Activated CD8-positive, alpha-beta memory T cell treated with anti-CD3 and anti-CD28 coated beads, Interleukin-2, amount 10 ng/mL, durations not matched to agents 7 days and 5 days (primary cell): ENCODE measurements around the gene NUDT10. TPM values are rescaled to one million over a fixed set of nuclear protein-coding genes. Genes with fewer than 3 reads are reported as not detected.
A peak's percentile ranks its signal among the peaks of the same experiment; 100 is the strongest.
"Not testable (repeated sequence)": the region's sequence is repeated elsewhere in the genome, so short reads cannot be mapped to it uniquely, and the experiment has no call there.

ENCODE experiments used
- ATAC-seq: fragments of 150-1000 bp; cut with Tn5 transposase; one replicate; pipeline ENCODE4 v1.10.0; 2021; ENCODE audit warnings: moderate library complexity
- CTCF ChIA-PET: fragments of 350-600 bp; sonication (Branson Sonifier 250); formaldehyde crosslinking; loops from one replicate; lab custom pipeline; 2021; ENCODE audit warnings: antibody characterized with exemption; lab: Charles Lee
- DNase-seq: peaks from one replicate; pipeline ENCODE4 v3.0.0-alpha.2; 2020
- H3K27ac Mint-ChIP-seq: one replicate; pipeline ENCODE4 v1.8.0; 2021; ENCODE audit warnings: mild to moderate bottlenecking, mixed read lengths
- H3K27me3 Mint-ChIP-seq: one replicate; pipeline ENCODE4 v1.8.0; 2021; ENCODE audit warnings: mixed read lengths
- H3K36me3 Mint-ChIP-seq: one replicate; pipeline ENCODE4 v1.8.0; 2021; ENCODE audit warnings: mild to moderate bottlenecking, mixed read lengths
- H3K4me1 Mint-ChIP-seq: one replicate; pipeline ENCODE4 v1.8.0; 2021; ENCODE audit warnings: mixed read lengths
- H3K4me3 Mint-ChIP-seq: one replicate; pipeline ENCODE4 v1.8.0; 2021; ENCODE audit warnings: mild to moderate bottlenecking, moderate library complexity, mixed read lengths
- H3K9me3 Mint-ChIP-seq: one replicate; pipeline ENCODE4 v1.8.0; 2022; ENCODE audit warnings: low read depth, mixed read lengths
- total RNA-seq, 2 experiments: library from RNA; stranded (reverse); gene quantifications; one replicate each; pipeline ENCODE4 v1.2.3, GENCODE V29; 2021

Gene NUDT10
- under 1 TPM; 0.70 to 0.91 TPM for total RNA-seq

DNA sequence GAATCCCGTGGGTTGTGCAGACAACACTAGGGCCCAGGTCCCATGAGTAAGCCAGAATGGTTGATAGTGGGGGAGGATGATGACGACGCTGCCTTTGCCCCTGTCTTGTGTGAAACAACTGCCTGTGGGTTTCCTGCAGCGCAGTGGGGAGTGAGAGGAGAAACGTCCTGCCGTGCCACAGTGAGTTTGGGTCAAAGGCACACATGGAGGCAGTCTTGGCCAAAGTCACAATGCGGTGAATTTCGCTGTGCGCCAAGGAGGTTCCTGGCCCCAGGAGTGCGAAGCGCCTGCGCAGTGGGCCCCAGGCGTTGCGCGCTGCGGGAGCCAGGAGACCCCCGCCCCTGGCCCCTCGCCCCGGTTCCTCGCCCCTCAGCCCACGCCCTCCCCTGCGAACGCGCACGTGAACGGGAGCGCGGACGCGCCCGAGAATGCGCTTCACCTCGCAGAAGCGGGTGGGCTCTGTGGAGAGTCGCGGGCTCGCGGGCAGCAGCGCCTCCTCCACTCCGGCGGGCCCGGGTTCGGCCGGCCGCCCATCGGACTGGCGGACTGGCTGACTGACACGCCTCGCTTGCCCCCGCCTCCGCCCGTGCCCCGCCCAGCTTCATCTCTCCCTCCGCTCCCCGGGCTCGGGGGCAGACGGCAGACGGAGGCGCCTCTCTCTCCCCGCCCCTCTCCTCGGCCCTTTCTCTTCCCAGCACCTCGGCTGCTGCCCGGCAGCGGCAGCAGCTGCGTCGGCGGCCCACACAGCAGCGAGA is at the start of gene NUDT10:
Gene NUDT10 (plus strand): TSS at position 635 of the 755 bp plus-strand sequence. CDS start 144 bp downstream, outside the sequence.
- ATAC-seq (peak; percentile 75), DNase-seq (peak; percentile 49)
- Mint-ChIP-seq H3K27ac (peak within 1 kb of the TSS; percentile 63), H3K4me3 (peak within 1 kb of the TSS; percentile 79), H3K9me3 (no peaks in the 10 kb centered on the region), H3K4me1 (peaks cover 2% of the 10 kb centered on the region), H3K27me3 (peaks cover 8% of the 10 kb centered on the region), H3K36me3 (no peaks in the 10 kb centered on the region)
- CTCF ChIA-PET, result no interaction called here

- no peaks in the 10 kb centered on the region for H3K9me3 Mint-ChIP-seq
- no peak overlapping the region for H3K4me3 Mint-ChIP-seq
- ATAC-seq, result no peak
- no peaks in the 10 kb centered on the region for H3K27me3 Mint-ChIP-seq
- CTCF ChIA-PET, result no interaction called here
- H3K4me1 Mint-ChIP-seq, result no peaks in the 10 kb centered on the region
- no peaks in the 10 kb centered on the region for H3K36me3 Mint-ChIP-seq
- DNase-seq, result no peak
- H3K27ac Mint-ChIP-seq, result no peak overlapping the region
Measured at GRCh38 chrX:51292421-51292820, 40.2 kb upstream of the NUDT10 start.

- Mint-ChIP-seq H3K4me3 (no peak overlapping the region), H3K36me3 (no peaks in the 10 kb centered on the region), H3K27me3 (no peaks in the 10 kb centered on the region), H3K9me3 (no peaks in the 10 kb centered on the region), H3K4me1 (no peaks in the 10 kb centered on the region), H3K27ac (no peak overlapping the region)
- DNase-seq (no peak), ATAC-seq (no peak)
- CTCF ChIA-PET, result no interaction called here
Measured at GRCh38 chrX:51296138-51296537, 36.5 kb upstream of the NUDT10 start.

DNA sequence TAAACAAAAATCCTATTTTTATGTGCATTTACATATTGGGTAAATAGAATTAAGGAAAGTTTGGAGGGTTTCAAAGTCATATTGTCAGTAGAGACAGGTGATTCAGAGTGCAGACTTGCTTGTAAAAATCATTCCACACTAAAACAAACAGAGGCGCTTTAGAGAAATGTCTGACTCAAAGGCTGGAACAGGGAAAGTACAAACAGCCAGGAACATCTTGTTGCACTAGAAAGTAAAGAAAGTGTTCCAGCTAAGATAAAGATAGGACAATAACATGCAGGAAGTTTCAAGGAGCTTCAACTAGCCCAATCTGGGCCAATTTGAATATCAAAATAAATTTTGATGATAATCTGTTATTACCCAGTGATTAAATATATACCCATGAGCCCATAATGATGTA is 16.4 kb upstream of the NUDT10 start:
- no peak overlapping the region for H3K27ac Mint-ChIP-seq
- no peak overlapping the region for H3K4me3 Mint-ChIP-seq
- ATAC-seq (no peak), DNase-seq (no peak)
- H3K27me3 Mint-ChIP-seq, result no peaks in the 10 kb centered on the region
- CTCF ChIA-PET, result no interaction called here
- H3K9me3 Mint-ChIP-seq, result no peaks in the 10 kb centered on the region
- H3K4me1 Mint-ChIP-seq, result no peaks in the 10 kb centered on the region
- H3K36me3 Mint-ChIP-seq, result no peaks in the 10 kb centered on the region

- DNase-seq, H3K36me3 Mint-ChIP-seq, H3K9me3 Mint-ChIP-seq, H3K4me1 Mint-ChIP-seq, CTCF ChIA-PET, H3K27me3 Mint-ChIP-seq: not testable (repeated sequence)
- peak; percentile 48 for ATAC-seq
- H3K27ac Mint-ChIP-seq, result peak overlapping the region; percentile 46
- peak overlapping the region; percentile 79 for H3K4me3 Mint-ChIP-seq
Measured at GRCh38 chrX:51332943-51333785, 542 bp downstream of the NUDT10 start.

GRCh38 chrX:51334276-51334675 is 1.7 kb downstream of the NUDT10 start:
- H3K9me3 Mint-ChIP-seq, result no peaks in the 10 kb centered on the region
- H3K27ac Mint-ChIP-seq, result no peak overlapping the region
- no peaks in the 10 kb centered on the region for H3K36me3 Mint-ChIP-seq
- CTCF ChIA-PET, result interaction anchor here (1.0 kb wide), 1 partner anchor 86 kb away, joined by 4 read pairs; no protein-coding TSS in a partner anchor
- peaks cover 8% of the 10 kb centered on the region for H3K27me3 Mint-ChIP-seq
- DNase-seq (no peak), ATAC-seq (no peak)
- H3K4me3 Mint-ChIP-seq, result no peak overlapping the region
- H3K4me1 Mint-ChIP-seq, result peaks cover 2% of the 10 kb centered on the region

- peak; percentile 50 for ATAC-seq
- no peaks in the 10 kb centered on the region for H3K9me3 Mint-ChIP-seq
- H3K4me3 Mint-ChIP-seq, result no peak overlapping the region
- peaks cover 8% of the 10 kb centered on the region for H3K27me3 Mint-ChIP-seq
- H3K36me3 Mint-ChIP-seq, result no peaks in the 10 kb centered on the region
- H3K4me1 Mint-ChIP-seq, result peaks cover 2% of the 10 kb centered on the region
- peak; percentile 40 for DNase-seq
- CTCF ChIA-PET, result interaction anchor here (1.1 to 3.8 kb wide), 6 partner anchors 9 to 125 kb away, joined by 3 to 26 read pairs (median 4); no protein-coding TSS in a partner anchor
- H3K27ac Mint-ChIP-seq, result no peak overlapping the region
Measured at GRCh38 chrX:51336584-51336983, 4.0 kb downstream of the NUDT10 start.

- no peaks in the 10 kb centered on the region for H3K27me3 Mint-ChIP-seq
- no peak overlapping the region for H3K4me3 Mint-ChIP-seq
- H3K9me3 Mint-ChIP-seq, result peaks cover 2% of the 10 kb centered on the region
- no peaks in the 10 kb centered on the region for H3K4me1 Mint-ChIP-seq
- ATAC-seq, result no peak
- CTCF ChIA-PET, result no interaction called here
- no peaks in the 10 kb centered on the region for H3K36me3 Mint-ChIP-seq
- no peak overlapping the region for H3K27ac Mint-ChIP-seq
- no peak for DNase-seq
Measured at GRCh38 chrX:51361251-51361650, 28.6 kb downstream of the NUDT10 start.

GRCh38 chrX:51376672-51377071 is 44.0 kb downstream of the NUDT10 start:
- no peaks in the 10 kb centered on the region for H3K36me3 Mint-ChIP-seq
- ATAC-seq, result no peak
- H3K27ac Mint-ChIP-seq, result no peak overlapping the region
- H3K4me3 Mint-ChIP-seq, result no peak overlapping the region
- H3K27me3 Mint-ChIP-seq, result peaks cover 3% of the 10 kb centered on the region
- H3K4me1 Mint-ChIP-seq, result no peaks in the 10 kb centered on the region
- H3K9me3 Mint-ChIP-seq, result no peaks in the 10 kb centered on the region
- no peak for DNase-seq
- CTCF ChIA-PET, result no interaction called here

Other genes starting within 250 kb of the NUDT10 start
- gene NUDT11, start 163.8 kb downstream of the NUDT10 start, total RNA-seq, result 1 to 10 TPM in 1 of 2 experiments, under 1 TPM in 1; 0.79 to 1.5 TPM